LHCN-M2 (cell line): ENCODE data around the gene LEP. TPM values are rescaled to one million over a fixed set of nuclear protein-coding genes. Genes with fewer than 3 reads are reported as not detected.

ENCODE experiments used
- total RNA-seq: library from RNA; depleted of rRNA; stranded (reverse); fragments of >200 nt; gene quantifications from 2 replicates; pipeline ENCODE4 v1.2.3, GENCODE V29; 2014; rRNA removed

Gene LEP
- total RNA-seq, 1 experiment from 2014 or later = not detected

Other genes with a start within 250 kb of the LEP start
- 0.38 and 0.98 TPM in 2 replicates for gene LRRC4, start 209.8 kb upstream of the LEP start, total RNA-seq
- gene RBM28, start 102.6 kb downstream of the LEP start, total RNA-seq = 24.1 and 29.3 TPM in 2 replicates
- gene PRRT4, start 120.4 kb downstream of the LEP start, total RNA-seq = 0.80 TPM in 1 of 2 replicates, not detected in the other
- gene IMPDH1, start 168.7 kb downstream of the LEP start, total RNA-seq = 53.5 and 53.7 TPM in 2 replicates
- gene HILPDA, start 214.6 kb downstream of the LEP start, total RNA-seq = 20.6 and 22.1 TPM in 2 replicates
- gene METTL2B, start 235.5 kb downstream of the LEP start, total RNA-seq = 49.5 and 62.6 TPM in 2 replicates